Hepatocyte (in vitro differentiated cells): ENCODE results near the gene CKB. TPM values are rescaled to one million over a fixed set of nuclear protein-coding genes. Genes with fewer than 3 reads are reported as not detected.

Experiments
- DNase-seq: peaks from one replicate; pipeline ENCODE4 v3.0.0-alpha.2; 2016; ENCODE audit warnings: low spot score
- H2AFZ ChIP-seq: fragments of 200-600 bp; sonication (generic); 2 replicates; pipeline ENCODE4 v1.6.0; 2016; ENCODE audit warnings: antibody characterized with exemption, mild to moderate bottlenecking
- H3K27ac ChIP-seq: fragments of 200-600 bp; sonication (generic); 2 replicates; pipeline ENCODE4 v1.5.1; 2016; ENCODE audit warnings: mild to moderate bottlenecking
- H3K27me3 ChIP-seq: fragments of 200-600 bp; sonication (generic); 2 replicates; pipeline ENCODE4 v1.6.1; 2016
- H3K36me3 ChIP-seq: fragments of 200-600 bp; sonication (generic); replicated peaks from 2 replicates; pipeline ENCODE4 v1.5.1; 2016; ENCODE audit warnings: low read depth; ENCODE audit not compliant: insufficient read depth
- H3K4me1 ChIP-seq: fragments of 200-600 bp; sonication (generic); 2 replicates; pipeline ENCODE4 v1.5.1; 2016; ENCODE audit warnings: mild to moderate bottlenecking, moderate library complexity; ENCODE audit not compliant: insufficient read depth
- H3K4me2 ChIP-seq: fragments of 200-600 bp; sonication (generic); 2 replicates; pipeline ENCODE4 v1.6.0; 2016
- H3K4me3 ChIP-seq: fragments of 200-600 bp; sonication (generic); 2 replicates; pipeline ENCODE4 v1.5.1; 2016; ENCODE audit warnings: mild to moderate bottlenecking
- H3K79me2 ChIP-seq: fragments of 200-600 bp; sonication (generic); 2 replicates; pipeline ENCODE4 v1.6.0; 2017; ENCODE audit warnings: mild to moderate bottlenecking
- H3K9me2 ChIP-seq: fragments of 200-600 bp; sonication (generic); replicated peaks from 2 replicates; pipeline ENCODE4 v1.6.0; 2017; ENCODE audit warnings: mild to moderate bottlenecking; ENCODE audit not compliant: insufficient read depth
- H3K9me3 ChIP-seq: fragments of 200-600 bp; sonication (generic); 2 replicates; pipeline ENCODE4 v1.5.1; 2016; ENCODE audit warnings: low read depth, mild to moderate bottlenecking
- H4K20me1 ChIP-seq: fragments of 200-600 bp; sonication (generic); 2 replicates; pipeline ENCODE4 v1.6.0; 2016; ENCODE audit warnings: mild to moderate bottlenecking; ENCODE audit not compliant: insufficient read depth, poor library complexity, severe bottlenecking
- EZH2 ChIP-seq: fragments of 200-600 bp; sonication (generic); IDR thresholded peaks from 2 replicates; pipeline ENCODE4 v1.6.1; 2016; ENCODE audit warnings: antibody characterized with exemption, mild to moderate bottlenecking, borderline replicate concordance
- EZH2phosphoT487 ChIP-seq: fragments of 200-600 bp; sonication (generic); IDR thresholded peaks from one replicate; pipeline ENCODE4 v1.6.1; 2018; ENCODE audit warnings: antibody characterized with exemption, mild to moderate bottlenecking, low read depth, moderate library complexity; ENCODE audit not compliant: unreplicated experiment, severe bottlenecking
- WGBS: methylation state at CpG from one replicate; pipeline ENCODE4 v1.1.6; 2016; ENCODE audit warnings: low lambda C conversion rate; ENCODE audit errors: missing lambda C conversion rate; 5-methylcytosine and 5-hydroxymethylcytosine counted together
- polyA plus RNA-seq: library from polyadenylated mRNA; unstranded; fragments of >200 nt; fragmentation: Nextera tagmentation; extraction: Ambion mirVana; gene quantifications from 2 replicates; pipeline ENCODE4 v1.2.1, GENCODE V29; 2016
- total RNA-seq: library from RNA; depleted of rRNA; stranded (reverse); fragments of >200 nt; gene quantifications from 2 replicates; pipeline ENCODE4 v1.2.3, GENCODE V29; 2014
- TF ChIP-seq, protein P1 (sequence below): fragments of 200-600 bp; sonication (generic); IDR thresholded peaks from 2 replicates; pipeline ENCODE4 v1.5.1; 2016; ENCODE audit warnings: antibody characterized with exemption, mild to moderate bottlenecking; ENCODE audit not compliant: poor library complexity

The CKB gene
- total and polyA plus RNA-seq, 2 experiments from 2014 or later = 682 to 2,829 TPM

DNA sequence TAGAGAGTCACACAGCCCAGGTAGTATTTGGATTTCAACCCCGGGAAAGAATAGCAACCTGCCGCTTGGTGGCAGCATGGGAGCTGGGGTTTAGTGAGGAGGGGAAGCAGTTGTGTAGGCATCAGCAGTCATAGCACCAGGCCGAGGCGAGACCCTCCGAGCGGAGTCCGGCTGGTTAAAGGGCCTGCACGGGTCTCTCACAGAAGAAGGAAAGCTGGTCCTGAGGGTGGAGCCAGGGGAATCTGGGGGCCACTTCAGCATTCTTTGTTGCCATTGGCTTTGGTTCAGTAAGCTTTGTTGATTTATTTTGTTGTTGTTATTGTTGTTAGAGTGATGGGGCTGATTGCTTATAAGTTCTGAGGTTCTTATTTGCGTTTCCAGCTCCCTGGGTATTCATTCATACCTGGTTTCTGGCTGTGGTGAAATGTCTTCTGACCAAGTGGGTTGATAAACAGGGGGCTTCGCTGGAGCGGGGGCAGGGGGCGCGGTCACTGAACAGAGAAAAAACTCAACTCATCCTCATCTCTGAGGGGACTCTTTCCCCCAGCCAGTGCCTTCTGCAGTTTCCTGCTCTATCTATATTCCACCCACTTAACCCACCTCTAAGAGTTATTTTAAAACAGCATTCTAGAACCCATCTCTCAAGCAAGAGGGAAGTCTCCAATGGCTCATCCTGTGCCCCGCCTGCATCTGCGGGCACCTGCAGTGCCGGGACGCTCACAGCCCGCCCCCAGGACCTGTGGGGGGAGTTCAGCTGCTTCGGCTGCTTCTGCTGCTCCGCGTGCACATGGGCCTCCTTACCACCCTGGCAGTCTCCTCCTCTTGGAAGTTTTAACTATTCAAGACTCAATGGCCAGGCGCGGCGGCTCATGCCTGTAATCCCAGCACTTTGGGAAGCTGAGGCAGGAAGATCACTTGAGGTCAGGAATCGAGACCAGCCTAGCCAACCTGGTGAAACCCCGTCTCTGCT lies 11.6 kb downstream of the CKB start:
- Histone ChIP-seq H3K79me2 (no peaks in the 10 kb centered on the region), H2AFZ (no peak overlapping the region), H3K4me2 (no peak overlapping the region), H3K9me2 (no peaks in the 10 kb centered on the region), H3K27ac (no peak overlapping the region), H3K9me3 (no peaks in the 10 kb centered on the region), H4K20me1 (no peaks in the 10 kb centered on the region), H3K4me1 (no peaks in the 10 kb centered on the region), H3K36me3 (no peaks in the 10 kb centered on the region), H3K27me3 (no peaks in the 10 kb centered on the region), H3K4me3 (no peak overlapping the region)
- 95% methylated on average over 26 of the region's 26 CpGs for WGBS
- TF ChIP-seq, protein P1, sequence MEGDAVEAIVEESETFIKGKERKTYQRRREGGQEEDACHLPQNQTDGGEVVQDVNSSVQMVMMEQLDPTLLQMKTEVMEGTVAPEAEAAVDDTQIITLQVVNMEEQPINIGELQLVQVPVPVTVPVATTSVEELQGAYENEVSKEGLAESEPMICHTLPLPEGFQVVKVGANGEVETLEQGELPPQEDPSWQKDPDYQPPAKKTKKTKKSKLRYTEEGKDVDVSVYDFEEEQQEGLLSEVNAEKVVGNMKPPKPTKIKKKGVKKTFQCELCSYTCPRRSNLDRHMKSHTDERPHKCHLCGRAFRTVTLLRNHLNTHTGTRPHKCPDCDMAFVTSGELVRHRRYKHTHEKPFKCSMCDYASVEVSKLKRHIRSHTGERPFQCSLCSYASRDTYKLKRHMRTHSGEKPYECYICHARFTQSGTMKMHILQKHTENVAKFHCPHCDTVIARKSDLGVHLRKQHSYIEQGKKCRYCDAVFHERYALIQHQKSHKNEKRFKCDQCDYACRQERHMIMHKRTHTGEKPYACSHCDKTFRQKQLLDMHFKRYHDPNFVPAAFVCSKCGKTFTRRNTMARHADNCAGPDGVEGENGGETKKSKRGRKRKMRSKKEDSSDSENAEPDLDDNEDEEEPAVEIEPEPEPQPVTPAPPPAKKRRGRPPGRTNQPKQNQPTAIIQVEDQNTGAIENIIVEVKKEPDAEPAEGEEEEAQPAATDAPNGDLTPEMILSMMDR = no peak
- TF ChIP-seq EZH2 = no peak
- no peak for TF ChIP-seq EZH2phosphoT487
- no peak for DNase-seq

DNA sequence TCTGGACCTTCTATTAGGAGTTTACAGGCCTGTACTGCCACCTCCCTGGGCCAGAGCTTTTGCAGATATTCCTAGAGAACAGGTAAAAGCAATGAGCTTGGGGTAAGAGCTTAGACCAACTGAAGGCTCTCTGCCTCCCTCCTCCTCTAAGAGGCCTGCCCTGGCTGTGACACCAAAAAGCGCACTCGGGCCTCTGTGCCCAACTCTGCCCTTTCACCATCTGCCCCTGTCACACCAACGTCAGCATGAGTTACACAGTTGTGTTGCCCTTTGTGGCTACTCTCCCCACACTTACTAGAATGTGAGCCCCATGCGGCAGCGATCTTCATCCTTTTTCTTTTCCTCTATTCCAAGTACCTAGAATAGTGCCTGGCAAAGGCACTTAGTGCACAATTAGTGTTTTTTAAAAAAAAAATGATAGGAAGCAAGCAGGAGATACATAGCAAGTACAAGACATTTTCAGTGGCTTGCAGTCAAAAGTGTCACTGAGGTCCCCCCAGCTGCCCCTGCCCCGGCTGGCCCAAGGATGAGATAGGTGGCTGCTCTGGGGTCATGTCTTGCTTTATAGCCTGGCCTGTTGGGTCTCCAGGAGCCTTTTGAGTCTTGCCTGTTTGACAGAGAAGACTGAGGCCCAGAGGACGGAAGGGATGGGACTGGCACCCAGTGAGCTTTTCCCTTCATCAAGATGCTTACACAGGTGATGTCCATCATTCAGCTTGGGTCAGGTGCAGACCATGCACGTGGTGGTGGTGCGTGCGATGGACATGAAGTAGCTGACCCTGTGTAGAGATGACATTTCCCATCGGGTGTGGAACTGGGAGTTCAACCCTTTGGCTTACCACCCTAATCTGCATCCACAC lies 12.5 kb downstream of the CKB start:
- Histone ChIP-seq H3K27ac (no peak overlapping the region), H3K9me3 (no peaks in the 10 kb centered on the region), H2AFZ (no peak overlapping the region), H3K4me2 (no peak overlapping the region), H4K20me1 (no peaks in the 10 kb centered on the region), H3K27me3 (no peaks in the 10 kb centered on the region), H3K9me2 (no peaks in the 10 kb centered on the region), H3K4me1 (no peaks in the 10 kb centered on the region), H3K4me3 (no peak overlapping the region), H3K36me3 (no peaks in the 10 kb centered on the region), H3K79me2 (no peaks in the 10 kb centered on the region)
- DNase-seq = no peak
- TF ChIP-seq, protein P1 = no peak
- TF ChIP-seq EZH2 = no peak
- no peak for TF ChIP-seq EZH2phosphoT487
- WGBS = 95% methylated on average over 11 of the region's 11 CpGs

DNA sequence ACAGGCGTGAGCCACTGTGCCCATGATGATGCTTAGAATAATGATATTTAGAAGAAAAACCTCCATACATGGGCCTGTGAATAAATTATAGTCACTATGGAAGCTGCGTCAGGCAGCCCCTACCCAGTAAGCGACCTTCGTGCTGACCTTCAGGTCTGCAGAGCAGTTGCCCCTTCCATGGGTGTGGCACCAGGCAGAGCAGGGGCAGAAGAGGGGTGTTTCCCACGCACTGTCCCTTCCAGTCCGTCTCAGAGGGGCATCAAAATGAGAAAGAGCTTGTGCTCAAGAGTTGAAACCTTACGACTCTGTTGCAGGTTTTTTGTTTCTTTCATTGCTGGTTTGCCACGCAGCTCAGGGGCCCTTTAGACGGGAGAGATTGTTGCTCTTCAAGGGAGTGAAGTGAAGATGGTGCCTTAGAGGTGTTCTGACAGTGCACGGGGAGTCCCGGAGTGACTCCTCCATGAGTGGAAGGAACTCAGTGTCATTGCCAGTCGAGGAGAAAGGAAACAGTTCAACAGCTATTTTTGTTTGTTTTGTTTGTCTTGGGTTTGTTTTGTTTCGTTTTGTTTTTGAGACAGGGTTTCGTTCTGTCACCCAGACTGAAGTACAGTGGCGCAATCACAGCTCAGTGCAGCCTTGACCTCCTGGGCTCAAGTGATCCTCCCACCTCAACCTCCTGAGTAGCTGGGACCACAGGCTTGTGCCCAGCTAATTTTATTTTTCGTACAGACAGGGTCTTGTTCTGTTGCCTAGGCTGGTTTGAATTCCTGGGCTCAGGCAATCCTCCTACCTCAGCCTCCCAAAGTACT lies 13.9 kb downstream of the CKB start:
- no peaks in the 10 kb centered on the region for H3K4me1 ChIP-seq
- no peaks in the 10 kb centered on the region for H3K79me2 ChIP-seq
- H3K9me3 ChIP-seq = no peaks in the 10 kb centered on the region
- no peak overlapping the region for H3K27ac ChIP-seq
- no peaks in the 10 kb centered on the region for H4K20me1 ChIP-seq
- H2AFZ ChIP-seq = no peak overlapping the region
- no peaks in the 10 kb centered on the region for H3K36me3 ChIP-seq
- H3K4me3 ChIP-seq = no peak overlapping the region
- H3K27me3 ChIP-seq = no peaks in the 10 kb centered on the region
- DNase-seq = no peak
- TF ChIP-seq EZH2phosphoT487 = no peak
- WGBS = 96% methylated on average over 16 of the region's 16 CpGs
- H3K9me2 ChIP-seq = no peaks in the 10 kb centered on the region
- no peak overlapping the region for H3K4me2 ChIP-seq
